OCI-LY1 (cell line): ENCODE measurements around the gene BCR.

Source experiments
- H2AFZ ChIP-seq: fragments of 200-600 bp; sonication (generic), shearing (Covaris generic); 2 replicates; pipeline ENCODE4 v1.6.0; 2014; ENCODE audit warnings: antibody characterized with exemption, mild to moderate bottlenecking, low read length
- H3F3A ChIP-seq: fragments of 200-600 bp; sonication (generic), shearing (Covaris generic); 2 replicates; pipeline ENCODE4 v1.6.0; 2014; ENCODE audit warnings: mild to moderate bottlenecking, antibody characterized with exemption, low read length, moderate library complexity; ENCODE audit not compliant: insufficient read depth
- H3K27ac ChIP-seq: fragments of 200-600 bp; sonication (generic); 2 replicates; pipeline ENCODE4 v1.5.1; 2014; ENCODE audit warnings: low read length, mixed run types, mild to moderate bottlenecking, low read depth; ENCODE audit not compliant: poor library complexity, severe bottlenecking
- H3K27me3 ChIP-seq: fragments of 200-600 bp; sonication (generic); 2 replicates; pipeline ENCODE4 v1.6.0; 2014; ENCODE audit warnings: antibody characterized with exemption, mild to moderate bottlenecking, low read length, moderate library complexity; ENCODE audit not compliant: insufficient read depth
- H3K36me3 ChIP-seq: fragments of 200-600 bp; sonication (generic); 2 replicates; pipeline ENCODE4 v1.6.1; 2014; ENCODE audit warnings: mild to moderate bottlenecking, antibody characterized with exemption, low read length, moderate library complexity, mixed read lengths; ENCODE audit not compliant: insufficient read depth
- H3K4me1 ChIP-seq: fragments of 200-600 bp; sonication (generic); 2 replicates; pipeline ENCODE4 v1.5.1; 2014; ENCODE audit warnings: mild to moderate bottlenecking, low read length, moderate library complexity; ENCODE audit not compliant: insufficient read depth, severe bottlenecking
- H3K4me2 ChIP-seq: fragments of 200-600 bp; sonication (generic), shearing (Covaris generic); 2 replicates; pipeline ENCODE4 v1.6.1; 2014; ENCODE audit warnings: low read length
- H3K4me3 ChIP-seq: fragments of 200-600 bp; sonication (generic); 2 replicates; pipeline ENCODE4 v1.5.1; 2014; ENCODE audit warnings: low read length, low read depth, mild to moderate bottlenecking, mixed read lengths; ENCODE audit not compliant: poor library complexity, severe bottlenecking
- H3K79me2 ChIP-seq: fragments of 200-600 bp; shearing (Covaris generic); 2 replicates; pipeline ENCODE4 v1.6.1; 2016; ENCODE audit warnings: mixed run types, low read length, mixed read lengths; ENCODE audit not compliant: insufficient read depth
- H3K9ac ChIP-seq: fragments of 200-600 bp; sonication (generic), shearing (Covaris generic); 2 replicates; pipeline ENCODE4 v1.6.1; 2014; ENCODE audit warnings: mild to moderate bottlenecking, low read length, mixed read lengths
- H3K9me2 ChIP-seq: fragments of 200-600 bp; sonication (generic), shearing (Covaris generic); 2 replicates; pipeline ENCODE4 v1.6.1; 2014; ENCODE audit warnings: low read depth, mild to moderate bottlenecking, low read length, mixed read lengths
- H3K9me3 ChIP-seq: fragments of 200-600 bp; shearing (Covaris generic); 2 replicates; pipeline ENCODE4 v1.6.1; 2014; ENCODE audit warnings: low read length, mixed read lengths
- H4K20me1 ChIP-seq: fragments of 200-600 bp; sonication (generic), shearing (Covaris generic); 2 replicates; pipeline ENCODE4 v1.6.0; 2016; ENCODE audit warnings: mild to moderate bottlenecking, low read length; ENCODE audit not compliant: insufficient read depth
- EZH2 ChIP-seq: fragments of 200-600 bp; sonication (generic), shearing (Covaris generic); IDR thresholded peaks from 2 replicates; pipeline ENCODE4 v1.8.0; 2017; ENCODE audit warnings: borderline replicate concordance, mixed run types, mild to moderate bottlenecking, antibody characterized with exemption, low read length, moderate library complexity, mixed read lengths
- TF ChIP-seq, protein P1 (sequence below): fragments of 200-600 bp; sonication (generic), shearing (Covaris generic); IDR thresholded peaks from 2 replicates; pipeline ENCODE4 v1.5.1; 2017; ENCODE audit warnings: mild to moderate bottlenecking, antibody characterized with exemption, low read length, moderate library complexity, mixed read lengths

Gene BCR

DNA sequence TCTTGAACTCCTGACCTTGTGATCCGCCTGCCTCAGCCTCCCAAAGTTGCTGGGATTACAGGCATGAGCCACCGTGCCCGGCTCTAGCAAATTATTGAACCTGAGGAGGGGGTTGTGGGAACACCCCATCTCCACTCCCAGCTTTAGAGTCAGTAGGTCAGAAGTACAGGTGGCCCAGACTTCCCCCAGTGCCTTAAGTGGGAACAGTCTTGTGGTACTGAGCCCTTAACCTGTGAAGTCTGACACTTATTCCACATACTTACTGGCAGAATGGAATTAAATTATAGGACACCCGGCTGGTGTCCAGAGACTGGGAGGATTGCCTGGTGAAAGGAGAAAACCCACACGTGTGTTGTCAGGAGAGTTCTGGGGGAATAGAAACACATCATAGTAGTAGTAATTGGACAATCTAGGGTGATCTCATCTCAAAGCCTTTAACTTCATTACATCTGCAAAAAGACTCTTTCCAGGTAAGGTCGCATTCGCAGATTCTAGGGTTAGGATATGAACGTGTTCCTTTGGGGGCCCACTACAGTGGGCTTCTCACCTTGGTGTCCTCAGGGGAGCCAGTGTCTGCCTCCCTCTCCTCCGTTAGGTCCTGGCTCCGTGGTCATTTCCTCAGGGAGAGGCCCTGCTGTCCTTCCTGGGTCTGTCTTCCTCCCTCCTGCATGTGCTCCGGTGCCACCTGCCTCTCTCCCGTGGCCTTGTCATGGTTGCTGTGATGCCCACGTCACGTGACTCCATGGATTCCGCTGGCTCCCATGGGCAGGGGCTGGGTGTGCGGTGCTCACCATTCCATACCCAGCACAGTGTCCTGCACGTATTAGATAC is 63.8 kb downstream of the BCR start:
- Histone ChIP-seq H2AFZ (no peak overlapping the region), H3K79me2 (peaks cover 82% of the 10 kb centered on the region), H3F3A (no peaks in the 10 kb centered on the region), H3K4me1 (peaks cover 95% of the 10 kb centered on the region), H3K9me2 (no peaks in the 10 kb centered on the region), H3K9me3 (no peaks in the 10 kb centered on the region), H3K4me3 (no peak overlapping the region), H3K36me3 (peaks cover 42% of the 10 kb centered on the region), H3K27ac (no peak overlapping the region), H4K20me1 (no peaks in the 10 kb centered on the region), H3K27me3 (no peaks in the 10 kb centered on the region), H3K9ac (no peak overlapping the region), H3K4me2 (no peak overlapping the region)
- no peak for TF ChIP-seq EZH2
- TF ChIP-seq, protein P1, sequence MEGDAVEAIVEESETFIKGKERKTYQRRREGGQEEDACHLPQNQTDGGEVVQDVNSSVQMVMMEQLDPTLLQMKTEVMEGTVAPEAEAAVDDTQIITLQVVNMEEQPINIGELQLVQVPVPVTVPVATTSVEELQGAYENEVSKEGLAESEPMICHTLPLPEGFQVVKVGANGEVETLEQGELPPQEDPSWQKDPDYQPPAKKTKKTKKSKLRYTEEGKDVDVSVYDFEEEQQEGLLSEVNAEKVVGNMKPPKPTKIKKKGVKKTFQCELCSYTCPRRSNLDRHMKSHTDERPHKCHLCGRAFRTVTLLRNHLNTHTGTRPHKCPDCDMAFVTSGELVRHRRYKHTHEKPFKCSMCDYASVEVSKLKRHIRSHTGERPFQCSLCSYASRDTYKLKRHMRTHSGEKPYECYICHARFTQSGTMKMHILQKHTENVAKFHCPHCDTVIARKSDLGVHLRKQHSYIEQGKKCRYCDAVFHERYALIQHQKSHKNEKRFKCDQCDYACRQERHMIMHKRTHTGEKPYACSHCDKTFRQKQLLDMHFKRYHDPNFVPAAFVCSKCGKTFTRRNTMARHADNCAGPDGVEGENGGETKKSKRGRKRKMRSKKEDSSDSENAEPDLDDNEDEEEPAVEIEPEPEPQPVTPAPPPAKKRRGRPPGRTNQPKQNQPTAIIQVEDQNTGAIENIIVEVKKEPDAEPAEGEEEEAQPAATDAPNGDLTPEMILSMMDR = no peak

DNA sequence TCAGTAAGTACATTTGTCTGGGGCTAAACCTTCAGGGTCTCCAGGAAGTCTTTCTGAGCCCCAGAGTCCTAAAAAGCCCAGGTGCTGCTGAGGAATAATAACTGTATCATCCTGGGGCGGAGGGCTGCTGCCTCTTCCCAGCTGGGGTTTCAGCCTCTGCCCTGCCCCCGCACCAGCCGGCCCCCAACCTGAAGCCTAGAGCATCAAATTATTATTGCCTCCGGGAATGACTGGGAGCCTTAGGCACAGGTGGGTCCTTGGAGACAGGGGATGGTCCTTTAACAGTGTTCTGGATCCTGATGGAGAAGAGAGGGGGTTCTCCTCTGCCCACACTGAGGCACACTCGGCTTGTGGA is 64.4 kb downstream of the BCR start:
- Histone ChIP-seq H3K9me3 (no peaks in the 10 kb centered on the region), H3K27ac (no peak overlapping the region), H3K9me2 (no peaks in the 10 kb centered on the region), H2AFZ (no peak overlapping the region), H3K9ac (no peak overlapping the region), H3K4me1 (peaks cover 100% of the 10 kb centered on the region), H3F3A (no peaks in the 10 kb centered on the region), H3K4me2 (no peak overlapping the region), H3K36me3 (peaks cover 36% of the 10 kb centered on the region), H4K20me1 (no peaks in the 10 kb centered on the region), H3K79me2 (peaks cover 78% of the 10 kb centered on the region), H3K27me3 (no peaks in the 10 kb centered on the region), H3K4me3 (no peak overlapping the region)
- TF ChIP-seq, protein P1 = no peak
- no peak for TF ChIP-seq EZH2

DNA sequence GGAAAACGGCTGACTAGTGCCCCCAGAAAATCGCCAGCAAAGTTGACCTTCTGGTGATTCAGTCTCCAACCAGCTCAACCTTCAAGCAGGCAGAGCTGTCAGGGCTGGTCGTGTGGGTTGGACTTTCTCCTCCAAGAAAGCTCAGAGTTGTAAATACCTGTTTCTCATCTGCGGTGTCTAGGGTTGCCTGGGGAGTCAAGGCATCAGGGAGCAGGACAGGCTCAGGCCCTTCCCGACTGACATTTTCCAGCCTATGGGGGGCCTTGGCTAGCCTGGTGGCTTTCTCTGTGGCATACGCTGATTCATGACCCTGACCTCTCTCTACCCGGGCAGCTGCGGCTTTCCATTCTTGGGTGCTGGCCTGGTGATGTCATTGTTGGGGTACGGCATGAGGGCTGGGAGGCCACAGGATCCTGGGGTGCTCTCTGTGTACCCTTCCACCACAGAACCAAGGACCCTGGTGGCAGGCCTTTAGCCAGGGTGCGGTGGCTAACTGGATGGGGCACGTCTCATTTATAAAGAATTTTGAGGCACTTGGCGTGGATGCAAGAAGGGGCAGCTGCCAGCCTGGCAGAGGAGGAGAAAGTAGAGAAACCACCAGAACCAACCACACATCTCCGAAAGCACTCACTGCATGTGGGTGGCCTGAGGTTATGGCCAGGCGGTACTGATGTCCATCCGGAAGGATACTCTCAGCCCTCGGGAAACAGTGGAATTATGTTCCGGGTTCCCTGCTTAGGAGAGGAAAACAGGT is 64.9 kb downstream of the BCR start:
- no peaks in the 10 kb centered on the region for H4K20me1 ChIP-seq
- H3K27ac ChIP-seq = no peak overlapping the region
- H3K79me2 ChIP-seq = peaks cover 79% of the 10 kb centered on the region
- TF ChIP-seq, protein P1 = no peak
- no peak for TF ChIP-seq EZH2
- H3K27me3 ChIP-seq = no peaks in the 10 kb centered on the region
- H3K9ac ChIP-seq = no peak overlapping the region
- no peaks in the 10 kb centered on the region for H3K9me2 ChIP-seq
- H3K4me2 ChIP-seq = no peak overlapping the region
- no peaks in the 10 kb centered on the region for H3K9me3 ChIP-seq
- peaks cover 100% of the 10 kb centered on the region for H3K4me1 ChIP-seq
- H3K36me3 ChIP-seq = peaks cover 32% of the 10 kb centered on the region; the same call in 1 of the 2 replicates
- no peak overlapping the region for H3K4me3 ChIP-seq
- no peaks in the 10 kb centered on the region for H3F3A ChIP-seq
- no peak overlapping the region for H2AFZ ChIP-seq
